GM21717 (cell line): ENCODE measurements around the gene PCNX2.

Source experiments
- ATAC-seq: cut with Tn5 transposase; IDR thresholded peaks from one replicate; pipeline ENCODE4 v1.9.1; 2021; ENCODE audit warnings: mild to moderate bottlenecking, moderate library complexity; ENCODE audit not compliant: unreplicated experiment

PCNX2 gene

GRCh38 chr1:233320023-233320422 is 24.5 kb upstream of the PCNX2 start:
- no peak for ATAC-seq

GRCh38 chr1:233319272-233319671 is 23.7 kb upstream of the PCNX2 start:
- no peak for ATAC-seq

GRCh38 chr1:233316473-233316872 is 20.9 kb upstream of the PCNX2 start:
- no peak for ATAC-seq

- no peak for ATAC-seq
Measured at GRCh38 chr1:233315718-233316301, 20.3 kb upstream of the PCNX2 start.

GRCh38 chr1:233313434-233314155 is 18.1 kb upstream of the PCNX2 start:
- ATAC-seq, result no peak

- no peak for ATAC-seq
Measured at GRCh38 chr1:233304489-233305102, 9.1 kb upstream of the PCNX2 start.

GRCh38 chr1:233300326-233300725 is 4.8 kb upstream of the PCNX2 start:
- ATAC-seq, result no peak

- ATAC-seq, result no peak
Measured at GRCh38 chr1:233299450-233299849, 3.9 kb upstream of the PCNX2 start.

- no peak for ATAC-seq
Measured at GRCh38 chr1:233295975-233296322, 424 bp upstream of the PCNX2 start.

GRCh38 chr1:233294913-233295236 is 650 bp downstream of the PCNX2 start:
- peak; percentile 61 for ATAC-seq

GRCh38 chr1:233293556-233294446 is 1.7 kb downstream of the PCNX2 start:
- ATAC-seq, result no peak

GRCh38 chr1:233290396-233291034 is 5.0 kb downstream of the PCNX2 start:
- ATAC-seq, result no peak

GRCh38 chr1:233289676-233290075 is 5.8 kb downstream of the PCNX2 start:
- ATAC-seq, result no peak

- no peak for ATAC-seq
Measured at GRCh38 chr1:233282582-233282886, 13.0 kb downstream of the PCNX2 start.

- ATAC-seq, result peak; percentile 93
Measured at GRCh38 chr1:233281711-233282581, 13.6 kb downstream of the PCNX2 start.

- ATAC-seq, result no peak
Measured at GRCh38 chr1:233279971-233280370, 15.6 kb downstream of the PCNX2 start.

- ATAC-seq, result no peak
Measured at GRCh38 chr1:233278631-233279030, 16.9 kb downstream of the PCNX2 start.

GRCh38 chr1:233277637-233278606 is 17.6 kb downstream of the PCNX2 start:
- ATAC-seq, result no peak

- ATAC-seq, result no peak
Measured at GRCh38 chr1:233269656-233270055, 25.9 kb downstream of the PCNX2 start.
